Stimulated activated CD4-positive, alpha-beta T cell treated with anti-CD3 and anti-CD28 coated beads, Interleukin-2, amount 100 ng/mL, for 24 hours (primary cell): ENCODE measurements around the gene PPIP5K2.
"Not testable (repeated sequence)": the region's sequence is repeated elsewhere in the genome, so short reads cannot be mapped to it uniquely, and the experiment has no call there.

Experiments used
- DNase-seq, 2 donors: peaks; one replicate each; pipeline ENCODE4 v3.0.0-alpha.2; 2020

Gene PPIP5K2

GRCh38 chr5:103126557-103126956 is 6.5 kb downstream of the PPIP5K2 start:
- DNase-seq, result no peak

- no peak for DNase-seq
These were observed 7.3 kb downstream of the PPIP5K2 start for GRCh38 chr5:103127292-103127817.

GRCh38 chr5:103128202-103128601 is 8.1 kb downstream of the PPIP5K2 start:
- DNase-seq, result no peak

GRCh38 chr5:103132684-103133083 is 12.6 kb downstream of the PPIP5K2 start:
- DNase-seq, result no peak

- DNase-seq, result no peak
These were observed 13.1 kb downstream of the PPIP5K2 start for GRCh38 chr5:103133231-103133630.

- no peak for DNase-seq
These were observed 15.4 kb downstream of the PPIP5K2 start for GRCh38 chr5:103135461-103135860.

GRCh38 chr5:103138202-103138690 is 18.1 kb downstream of the PPIP5K2 start:
- no peak for DNase-seq

GRCh38 chr5:103139264-103139865 is 19.3 kb downstream of the PPIP5K2 start:
- peak; percentile 75 to 84 for DNase-seq

- not testable (repeated sequence) for DNase-seq
These were observed 22.0 kb downstream of the PPIP5K2 start for GRCh38 chr5:103142132-103142531.

GRCh38 chr5:103145196-103145595 is 25.1 kb downstream of the PPIP5K2 start:
- DNase-seq, result no peak

GRCh38 chr5:103148213-103148612 is 28.1 kb downstream of the PPIP5K2 start:
- DNase-seq, result no peak

- no peak for DNase-seq
These were observed 31.1 kb downstream of the PPIP5K2 start for GRCh38 chr5:103151156-103151555.

- DNase-seq, result no peak
These were observed 46.6 kb downstream of the PPIP5K2 start for GRCh38 chr5:103166706-103167105.

GRCh38 chr5:103174147-103174546 is 54.0 kb downstream of the PPIP5K2 start:
- no peak for DNase-seq

- no peak for DNase-seq
These were observed 57.4 kb downstream of the PPIP5K2 start for GRCh38 chr5:103177543-103177942.

- DNase-seq, result no peak
These were observed 58.1 kb downstream of the PPIP5K2 start for GRCh38 chr5:103178167-103178566.

GRCh38 chr5:103186152-103186551 is 66.1 kb downstream of the PPIP5K2 start:
- DNase-seq, result no peak

GRCh38 chr5:103188436-103188835 is 68.3 kb downstream of the PPIP5K2 start:
- DNase-seq, result no peak

GRCh38 chr5:103203226-103203625 is 83.1 kb downstream of the PPIP5K2 start:
- no peak for DNase-seq

- DNase-seq, result not testable (repeated sequence)
These were observed 84.9 kb downstream of the PPIP5K2 start for GRCh38 chr5:103204990-103205389.

GRCh38 chr5:103205991-103206700 is 86.0 kb downstream of the PPIP5K2 start:
- DNase-seq, result no peak

GRCh38 chr5:103207011-103207410 is 86.9 kb downstream of the PPIP5K2 start:
- DNase-seq, result no peak

- DNase-seq, result no peak
These were observed 87.6 kb downstream of the PPIP5K2 start for GRCh38 chr5:103207653-103208052.

GRCh38 chr5:103208460-103208859 is 88.4 kb downstream of the PPIP5K2 start:
- DNase-seq, result no peak
